HL-60 (cell line): Measurements from ENCODE around the gene EIF4E2.

ENCODE experiments used
- DNase-seq, 2 experiments: peaks; one replicate each; pipeline ENCODE4 v3.0.0-alpha.2; 2010 to 2020; ENCODE audit warnings: low read depth in 1 of 2, low spot score in 1 of 2
- H3K27ac ChIP-seq: fragments of 250-450 bp; sonication (Bioruptor Pico); replicated peaks from 2 replicates; pipeline ENCODE4 v1.5.1; 2020; ENCODE audit warnings: mild to moderate bottlenecking, moderate library complexity
- H3K27me3 ChIP-seq: fragments of 250-450 bp; sonication (Bioruptor Pico); 2 replicates; pipeline ENCODE4 v1.5.1; 2021; ENCODE audit warnings: mild to moderate bottlenecking, moderate library complexity; ENCODE audit not compliant: insufficient read depth, poor library complexity, severe bottlenecking
- H3K4me3 ChIP-seq: replicated peaks from 2 replicates; pipeline ENCODE4 v1.5.1; 2011; ENCODE audit warnings: mild to moderate bottlenecking, control low read depth, low read length; ENCODE audit not compliant: insufficient read depth
- GABPA ChIP-seq: IDR thresholded peaks from 2 replicates; pipeline ENCODE4 v1.6.1; 2012; ENCODE audit warnings: low read depth
- POLR2AphosphoS5 ChIP-seq: IDR thresholded peaks from 2 replicates; pipeline ENCODE4 v1.6.1; 2012; ENCODE audit warnings: low read depth
- REST ChIP-seq: IDR thresholded peaks from 2 replicates; pipeline ENCODE4 v1.6.1; 2012; ENCODE audit warnings: low read depth; ENCODE audit not compliant: insufficient replicate concordance
- SPI1 ChIP-seq: IDR thresholded peaks from 2 replicates; pipeline ENCODE4 v1.6.1; 2012; ENCODE audit warnings: low read depth, mild to moderate bottlenecking, borderline replicate concordance
- TF ChIP-seq, protein P1 (sequence below): IDR thresholded peaks from one replicate; pipeline ENCODE4 v1.5.1; 2011; ENCODE audit warnings: low read length, control low read depth, inconsistent platforms; ENCODE audit not compliant: insufficient read depth

EIF4E2 gene

GRCh38 chr2:232523682-232524597, 26.5 kb upstream of the EIF4E2 start:
- H3K4me3 ChIP-seq = peak overlapping the region; percentile 6; the same call in 1 of the 2 replicates
- peaks cover 25% of the 10 kb centered on the region for H3K27me3 ChIP-seq
- DNase-seq = peak; percentile 45 to 57
- TF ChIP-seq REST (no peak), SPI1 (no peak), POLR2AphosphoS5 (no peak), GABPA (no peak)
- TF ChIP-seq, protein P1, sequence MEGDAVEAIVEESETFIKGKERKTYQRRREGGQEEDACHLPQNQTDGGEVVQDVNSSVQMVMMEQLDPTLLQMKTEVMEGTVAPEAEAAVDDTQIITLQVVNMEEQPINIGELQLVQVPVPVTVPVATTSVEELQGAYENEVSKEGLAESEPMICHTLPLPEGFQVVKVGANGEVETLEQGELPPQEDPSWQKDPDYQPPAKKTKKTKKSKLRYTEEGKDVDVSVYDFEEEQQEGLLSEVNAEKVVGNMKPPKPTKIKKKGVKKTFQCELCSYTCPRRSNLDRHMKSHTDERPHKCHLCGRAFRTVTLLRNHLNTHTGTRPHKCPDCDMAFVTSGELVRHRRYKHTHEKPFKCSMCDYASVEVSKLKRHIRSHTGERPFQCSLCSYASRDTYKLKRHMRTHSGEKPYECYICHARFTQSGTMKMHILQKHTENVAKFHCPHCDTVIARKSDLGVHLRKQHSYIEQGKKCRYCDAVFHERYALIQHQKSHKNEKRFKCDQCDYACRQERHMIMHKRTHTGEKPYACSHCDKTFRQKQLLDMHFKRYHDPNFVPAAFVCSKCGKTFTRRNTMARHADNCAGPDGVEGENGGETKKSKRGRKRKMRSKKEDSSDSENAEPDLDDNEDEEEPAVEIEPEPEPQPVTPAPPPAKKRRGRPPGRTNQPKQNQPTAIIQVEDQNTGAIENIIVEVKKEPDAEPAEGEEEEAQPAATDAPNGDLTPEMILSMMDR = no peak
- no peak overlapping the region for H3K27ac ChIP-seq

DNA sequence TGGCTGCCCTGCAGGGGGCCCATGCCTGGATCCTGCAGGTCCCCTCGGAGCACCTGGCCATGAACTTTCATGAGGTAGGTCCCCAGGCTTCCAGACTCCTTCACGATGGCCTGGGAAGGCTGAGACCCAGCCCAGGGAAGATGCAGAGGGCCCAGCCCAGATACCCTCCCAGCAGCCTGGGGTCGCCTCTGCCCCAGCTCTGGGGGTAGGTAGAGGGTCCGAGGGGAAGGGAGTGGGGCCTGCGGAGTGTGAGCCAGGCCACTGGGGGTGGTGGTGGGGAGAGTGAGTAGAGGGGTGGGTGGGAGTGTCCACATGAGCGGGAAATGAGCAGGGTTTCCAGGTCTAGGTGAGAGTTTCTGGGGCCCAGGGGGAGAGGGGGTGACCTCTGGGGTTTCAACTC, 25.7 kb upstream of the EIF4E2 start:
- Histone ChIP-seq H3K4me3 (no peak overlapping the region), H3K27me3 (peaks cover 25% of the 10 kb centered on the region), H3K27ac (no peak overlapping the region)
- no peak for DNase-seq
- no peak for TF ChIP-seq GABPA
- TF ChIP-seq REST = no peak

DNA sequence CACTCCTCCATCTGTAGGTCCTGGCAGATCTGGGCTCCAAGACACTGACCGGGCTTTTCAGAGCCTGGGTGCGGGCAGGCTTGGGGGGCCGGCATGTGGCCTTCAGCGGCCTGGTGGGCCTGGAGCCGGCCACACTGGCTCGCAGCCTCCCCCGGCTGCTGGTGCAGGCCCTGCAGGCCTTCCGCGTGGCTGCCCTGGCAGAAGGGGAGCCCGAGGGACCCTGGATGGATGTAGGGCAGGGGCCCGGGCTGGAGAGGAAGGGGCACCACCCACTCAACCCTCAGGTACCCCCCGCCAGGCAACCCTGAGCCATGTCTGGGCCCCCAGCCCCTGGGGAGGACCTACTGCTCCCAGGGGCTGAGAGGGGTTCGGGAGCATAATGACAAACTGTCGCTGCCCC, 25.3 kb upstream of the EIF4E2 start:
- Histone ChIP-seq H3K27ac (no peak overlapping the region), H3K27me3 (peaks cover 25% of the 10 kb centered on the region), H3K4me3 (no peak overlapping the region)
- TF ChIP-seq POLR2AphosphoS5 (no peak), REST (no peak), SPI1 (no peak), GABPA (no peak)
- TF ChIP-seq, protein P1 = no peak
- DNase-seq = no peak
